ENCODE data around the gene GOT1. TPM values are rescaled to one million over a fixed set of nuclear protein-coding genes. Genes with fewer than 3 reads are reported as not detected.

The GOT1 gene
- total and polyA plus RNA-seq, 10 of the 15 experiments (the other 5 are each of a cell fraction or from before 2014, with no cell fraction given) = 32.5 to 67.5 (median 50.3) TPM

DNA sequence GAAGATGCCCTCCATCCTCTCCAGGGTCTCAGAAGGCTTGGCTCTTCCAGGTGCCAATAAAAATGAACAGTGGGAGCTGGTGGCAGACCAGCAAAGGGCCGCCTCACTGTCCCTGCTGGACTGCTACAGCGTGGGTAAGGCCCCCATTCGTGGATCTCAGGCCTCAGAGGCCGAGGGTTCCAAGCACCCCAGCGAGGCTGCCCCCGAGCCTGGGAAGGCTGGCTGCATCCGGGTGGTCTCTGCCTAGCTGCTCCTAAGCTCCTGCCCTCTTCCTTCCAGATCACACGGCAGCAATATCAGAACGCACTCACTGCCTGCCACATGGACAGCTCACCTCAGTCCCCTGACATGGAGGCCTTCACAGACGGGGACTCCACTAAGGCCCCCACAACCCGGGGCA lies 42.9 kb downstream of the GOT1 start:
- intact Hi-C loops (cut with micrococcal nuclease; ENCODE audit: unreplicated experiment) = no loop called here
- Histone ChIP-seq H4K20me1 (ENCODE audit: control insufficient read depth, insufficient read depth) (no peaks in the 10 kb centered on the region), H3K79me2 (ENCODE audit: control insufficient read depth, insufficient read depth, low read length) (no peaks in the 10 kb centered on the region), H3K27me3 (replicated peaks in 1 of 2; ENCODE audit: control insufficient read depth in 2 of 2, insufficient read depth in 2 of 2, low read length in 1 of 2) (no peaks in the 10 kb centered on the region; a peak in 2 of 4 replicates), H3K9me3 (replicated peaks; ENCODE audit: control insufficient read depth, insufficient read depth, low read length) (no peaks in the 10 kb centered on the region), H3K9ac (ENCODE audit: control insufficient read depth, insufficient read depth, low read length) (no peak overlapping the region), H3K36me3 (ENCODE audit: control insufficient read depth in 2 of 2, insufficient read depth in 2 of 2, low read length in 1 of 2) (no peaks in the 10 kb centered on the region), H3K4me1 (ENCODE audit: control insufficient read depth, insufficient read depth, low read length) (no peaks in the 10 kb centered on the region; the same call in 1 of the 2 replicates), H3K27ac (ENCODE audit: control insufficient read depth, insufficient read depth) (no peak overlapping the region), H3K4me2 (ENCODE audit: control insufficient read depth, insufficient read depth) (no peak overlapping the region), H2AFZ (ENCODE audit: control insufficient read depth, low read depth, low read length) (no peak overlapping the region), H3K4me3 (no peak overlapping the region)
- ATAC-seq (no peak), FAIRE-seq (no peak), DNase-seq (ENCODE audit: low read depth, low spot score) (no peak)
- ChIA-PET CTCF (no interaction called here), SMC1A (ENCODE audit: uncharacterized antibody, unreplicated experiment) (no interaction called here), POLR2A (no interaction called here), RAD21 (ENCODE audit: unreplicated experiment) (no interaction called here)
- no peak for TF ChIP-seq STAT1 (conservative IDR thresholded peaks at IDR 0.05)
- TF ChIP-seq CHD2 (IDR thresholded peaks at IDR 0.05; ENCODE audit: borderline replicate concordance, low read depth, low read length) = no peak
- TF ChIP-seq MEF2A (IDR thresholded peaks at IDR 0.05; ENCODE audit: insufficient read depth, low read depth, low read length) = no peak
- TF ChIP-seq NFXL1 (IDR thresholded peaks at IDR 0.05; ENCODE audit: borderline replicate concordance) = no peak
- TF ChIP-seq ETV6 (conservative IDR thresholded peaks at IDR 0.05 in 1 of 2, IDR thresholded peaks at IDR 0.05 in 1 of 2; ENCODE audit: borderline replicate concordance in 1 of 2, low read depth in 1 of 2) = no peak
- TF ChIP-seq, protein P1, sequence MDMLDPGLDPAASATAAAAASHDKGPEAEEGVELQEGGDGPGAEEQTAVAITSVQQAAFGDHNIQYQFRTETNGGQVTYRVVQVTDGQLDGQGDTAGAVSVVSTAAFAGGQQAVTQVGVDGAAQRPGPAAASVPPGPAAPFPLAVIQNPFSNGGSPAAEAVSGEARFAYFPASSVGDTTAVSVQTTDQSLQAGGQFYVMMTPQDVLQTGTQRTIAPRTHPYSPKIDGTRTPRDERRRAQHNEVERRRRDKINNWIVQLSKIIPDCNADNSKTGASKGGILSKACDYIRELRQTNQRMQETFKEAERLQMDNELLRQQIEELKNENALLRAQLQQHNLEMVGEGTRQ (IDR thresholded peaks at IDR 0.05; ENCODE audit: borderline replicate concordance, low read depth, low read length) = no peak
- TF ChIP-seq ZNF622 (IDR thresholded peaks at IDR 0.05) = no peak
- no peak for TF ChIP-seq ZNF217 (IDR thresholded peaks at IDR 0.05)
- no peak for TF ChIP-seq DPF2 (IDR thresholded peaks at IDR 0.05)
- TF ChIP-seq, protein P2, sequence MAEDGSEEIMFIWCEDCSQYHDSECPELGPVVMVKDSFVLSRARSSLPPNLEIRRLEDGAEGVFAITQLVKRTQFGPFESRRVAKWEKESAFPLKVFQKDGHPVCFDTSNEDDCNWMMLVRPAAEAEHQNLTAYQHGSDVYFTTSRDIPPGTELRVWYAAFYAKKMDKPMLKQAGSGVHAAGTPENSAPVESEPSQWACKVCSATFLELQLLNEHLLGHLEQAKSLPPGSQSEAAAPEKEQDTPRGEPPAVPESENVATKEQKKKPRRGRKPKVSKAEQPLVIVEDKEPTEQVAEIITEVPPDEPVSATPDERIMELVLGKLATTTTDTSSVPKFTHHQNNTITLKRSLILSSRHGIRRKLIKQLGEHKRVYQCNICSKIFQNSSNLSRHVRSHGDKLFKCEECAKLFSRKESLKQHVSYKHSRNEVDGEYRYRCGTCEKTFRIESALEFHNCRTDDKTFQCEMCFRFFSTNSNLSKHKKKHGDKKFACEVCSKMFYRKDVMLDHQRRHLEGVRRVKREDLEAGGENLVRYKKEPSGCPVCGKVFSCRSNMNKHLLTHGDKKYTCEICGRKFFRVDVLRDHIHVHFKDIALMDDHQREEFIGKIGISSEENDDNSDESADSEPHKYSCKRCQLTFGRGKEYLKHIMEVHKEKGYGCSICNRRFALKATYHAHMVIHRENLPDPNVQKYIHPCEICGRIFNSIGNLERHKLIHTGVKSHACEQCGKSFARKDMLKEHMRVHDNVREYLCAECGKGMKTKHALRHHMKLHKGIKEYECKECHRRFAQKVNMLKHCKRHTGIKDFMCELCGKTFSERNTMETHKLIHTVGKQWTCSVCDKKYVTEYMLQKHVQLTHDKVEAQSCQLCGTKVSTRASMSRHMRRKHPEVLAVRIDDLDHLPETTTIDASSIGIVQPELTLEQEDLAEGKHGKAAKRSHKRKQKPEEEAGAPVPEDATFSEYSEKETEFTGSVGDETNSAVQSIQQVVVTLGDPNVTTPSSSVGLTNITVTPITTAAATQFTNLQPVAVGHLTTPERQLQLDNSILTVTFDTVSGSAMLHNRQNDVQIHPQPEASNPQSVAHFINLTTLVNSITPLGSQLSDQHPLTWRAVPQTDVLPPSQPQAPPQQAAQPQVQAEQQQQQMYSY (CRISPR knock-in tag; IDR thresholded peaks at IDR 0.05) = no peak
- TF ChIP-seq BCL11A (IDR thresholded peaks at IDR 0.05; ENCODE audit: low read depth, low read length) = no peak
- in situ Hi-C loops (cut with MboI) = no loop called here
- 30% methylated on average over 11 of the region's 11 CpGs for WGBS (ENCODE audit: insufficient coverage, insufficient replicate concordance, low lambda C conversion rate, missing lambda C conversion rate)
- BruUV-seq (replicated peaks) = no TSS peak

Measured in GM12878 (cell line).